ENCODE results near the gene ARG2.

The ARG2 gene

GRCh38 chr14:67679006-67679405 lies 59.3 kb downstream of the ARG2 start:
- ChIA-PET CTCF (interaction anchor here (2.2 to 3.1 kb wide), 2 partner anchors 25 to 60 kb away, joined by 7 to 10 read pairs; partner anchors contain the start of gene ARG2), POLR2A (no interaction called here)
- TF ChIP-seq CTCF (IDR thresholded peaks at IDR 0.05; ENCODE audit: control extremely low read depth, extremely low read depth, low read depth, missing control alignments), result no peak
- no peak for DNase-seq (ENCODE audit: extremely low spot score)

GRCh38 chr14:67680121-67680602 lies 60.4 kb downstream of the ARG2 start:
- ChIA-PET CTCF (interaction anchor here (0.6 to 3.1 kb wide), 6 partner anchors 12 to 80 kb away, joined by 3 to 10 read pairs (median 6); partner anchors contain the start of genes ARG2 and PIGH), POLR2A (no interaction called here)
- no peak for TF ChIP-seq CTCF (IDR thresholded peaks at IDR 0.05; ENCODE audit: control extremely low read depth, extremely low read depth, low read depth, missing control alignments)
- DNase-seq (ENCODE audit: extremely low spot score), result peak; percentile 82

- no peak for DNase-seq (ENCODE audit: extremely low spot score)
- ChIA-PET POLR2A (no interaction called here), CTCF (interaction anchor here (1.1 to 3.1 kb wide), 5 partner anchors 11 to 81 kb away, joined by 3 to 10 read pairs (median 7); partner anchors contain the start of genes ARG2 and PIGH)
- no peak for TF ChIP-seq CTCF (IDR thresholded peaks at IDR 0.05; ENCODE audit: control extremely low read depth, extremely low read depth, low read depth, missing control alignments)
These were observed 61.2 kb downstream of the ARG2 start for GRCh38 chr14:67680941-67681340.

GRCh38 chr14:67683842-67684241 lies 64.1 kb downstream of the ARG2 start:
- CTCF ChIA-PET, result interaction anchor here (0.8 to 2.3 kb wide), 4 partner anchors 8 to 21 kb away, joined by 3 to 6 read pairs (median 4); no protein-coding TSS in a partner anchor
- POLR2A ChIA-PET, result no interaction called here

GRCh38 chr14:67690011-67690410 lies 70.3 kb downstream of the ARG2 start:
- POLR2A ChIA-PET, result no interaction called here
- no peak for TF ChIP-seq CTCF (IDR thresholded peaks at IDR 0.05; ENCODE audit: control extremely low read depth, extremely low read depth, low read depth, missing control alignments)
- DNase-seq (ENCODE audit: extremely low spot score), result no peak
- CTCF ChIA-PET, result interaction anchor here (1.1 to 6.1 kb wide), 2 partner anchors 13 to 59 kb away, joined by 3 to 70 read pairs; partner anchors contain the start of gene RDH12

More at GRCh38 chr14:67683842-67684241, 64.1 kb downstream of the ARG2 start:
- DNase-seq (ENCODE audit: extremely low spot score), result no peak
- no peak for TF ChIP-seq CTCF (IDR thresholded peaks at IDR 0.05; ENCODE audit: control extremely low read depth, extremely low read depth, low read depth, missing control alignments)

GRCh38 chr14:67694791-67695393 lies 75.2 kb downstream of the ARG2 start:
- CTCF ChIA-PET, result interaction anchor here (0.8 to 6.1 kb wide), 7 partner anchors 8 to 268 kb away, joined by 3 to 70 read pairs (median 3); partner anchors contain the start of genes PIGH, RDH12 and ZFYVE26
- POLR2A ChIA-PET, result no interaction called here
- peak; percentile 90 for DNase-seq (ENCODE audit: extremely low spot score)
- no peak for TF ChIP-seq CTCF (IDR thresholded peaks at IDR 0.05; ENCODE audit: control extremely low read depth, extremely low read depth, low read depth, missing control alignments)

Measured in GM10248 (cell line).